ENCODE measurements around the gene XYLT1. TPM values are rescaled to one million over a fixed set of nuclear protein-coding genes. Genes with fewer than 3 reads are reported as not detected.

The XYLT1 gene
- total RNA-seq, 1 experiment from 2014 or later, result 25.0 TPM

DNA sequence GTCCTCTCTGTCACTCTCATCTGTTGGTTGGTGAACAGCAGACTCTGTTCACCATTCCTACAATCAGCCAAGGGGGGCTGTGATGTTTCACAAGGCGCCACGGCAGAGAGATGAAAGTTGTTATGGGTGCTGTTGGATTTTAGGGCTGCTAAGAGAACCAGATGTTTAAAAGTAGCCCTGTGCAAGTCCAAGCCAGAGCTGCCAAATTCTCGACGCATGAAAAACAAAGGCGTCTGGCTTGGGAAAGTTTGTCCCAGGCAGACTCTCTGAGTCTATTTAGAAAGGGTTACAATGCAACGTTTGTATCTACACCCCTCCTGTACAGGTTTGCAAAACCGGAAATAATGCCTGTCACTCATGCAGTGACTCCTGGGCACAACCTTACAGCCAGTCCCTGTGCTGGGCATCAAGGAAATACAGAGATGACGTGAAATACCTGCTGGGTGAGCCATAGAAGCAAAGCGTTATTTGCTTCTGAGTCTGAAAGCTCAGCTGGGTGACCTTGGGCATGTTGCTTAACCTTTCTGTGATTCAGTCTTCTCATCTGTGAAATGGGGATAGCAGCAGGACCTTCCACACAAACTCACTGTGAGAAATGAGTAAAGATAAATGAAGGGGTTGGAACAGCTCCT lies 74.8 kb downstream of the XYLT1 start:
- Mint-ChIP-seq H3K36me3 (peaks cover 6% of the 10 kb centered on the region; the same call in 1 of the 2 replicates), H3K27ac (peak overlapping the region; percentile 19; the same call in 1 of the 2 replicates), H3K9me3 (peaks cover 8% of the 10 kb centered on the region; the same call in 1 of the 2 replicates), H3K4me1 (peaks cover 65% of the 10 kb centered on the region), H3K27me3 (ENCODE audit: low read depth) (no peaks in the 10 kb centered on the region), H3K4me3 (no peak overlapping the region)
- TF ChIP-seq, protein P1, sequence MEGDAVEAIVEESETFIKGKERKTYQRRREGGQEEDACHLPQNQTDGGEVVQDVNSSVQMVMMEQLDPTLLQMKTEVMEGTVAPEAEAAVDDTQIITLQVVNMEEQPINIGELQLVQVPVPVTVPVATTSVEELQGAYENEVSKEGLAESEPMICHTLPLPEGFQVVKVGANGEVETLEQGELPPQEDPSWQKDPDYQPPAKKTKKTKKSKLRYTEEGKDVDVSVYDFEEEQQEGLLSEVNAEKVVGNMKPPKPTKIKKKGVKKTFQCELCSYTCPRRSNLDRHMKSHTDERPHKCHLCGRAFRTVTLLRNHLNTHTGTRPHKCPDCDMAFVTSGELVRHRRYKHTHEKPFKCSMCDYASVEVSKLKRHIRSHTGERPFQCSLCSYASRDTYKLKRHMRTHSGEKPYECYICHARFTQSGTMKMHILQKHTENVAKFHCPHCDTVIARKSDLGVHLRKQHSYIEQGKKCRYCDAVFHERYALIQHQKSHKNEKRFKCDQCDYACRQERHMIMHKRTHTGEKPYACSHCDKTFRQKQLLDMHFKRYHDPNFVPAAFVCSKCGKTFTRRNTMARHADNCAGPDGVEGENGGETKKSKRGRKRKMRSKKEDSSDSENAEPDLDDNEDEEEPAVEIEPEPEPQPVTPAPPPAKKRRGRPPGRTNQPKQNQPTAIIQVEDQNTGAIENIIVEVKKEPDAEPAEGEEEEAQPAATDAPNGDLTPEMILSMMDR (IDR thresholded peaks at IDR 0.05), result no peak
- TF ChIP-seq, protein P2, sequence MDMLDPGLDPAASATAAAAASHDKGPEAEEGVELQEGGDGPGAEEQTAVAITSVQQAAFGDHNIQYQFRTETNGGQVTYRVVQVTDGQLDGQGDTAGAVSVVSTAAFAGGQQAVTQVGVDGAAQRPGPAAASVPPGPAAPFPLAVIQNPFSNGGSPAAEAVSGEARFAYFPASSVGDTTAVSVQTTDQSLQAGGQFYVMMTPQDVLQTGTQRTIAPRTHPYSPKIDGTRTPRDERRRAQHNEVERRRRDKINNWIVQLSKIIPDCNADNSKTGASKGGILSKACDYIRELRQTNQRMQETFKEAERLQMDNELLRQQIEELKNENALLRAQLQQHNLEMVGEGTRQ (CRISPR knock-in tag; IDR thresholded peaks at IDR 0.05), result no peak
- TF ChIP-seq ETV6 (CRISPR knock-in tag; IDR thresholded peaks at IDR 0.05), result no peak
- TF ChIP-seq ESRRA (CRISPR knock-in tag; IDR thresholded peaks at IDR 0.05; ENCODE audit: borderline replicate concordance), result no peak
- TF ChIP-seq RELA (CRISPR knock-in tag; IDR thresholded peaks at IDR 0.05; ENCODE audit: borderline replicate concordance), result no peak
- no peak for TF ChIP-seq ZNF317 (CRISPR knock-in tag; IDR thresholded peaks at IDR 0.05; ENCODE audit: borderline replicate concordance, low read depth)
- no peak for TF ChIP-seq RORB (CRISPR knock-in tag; IDR thresholded peaks at IDR 0.05)
- TF ChIP-seq JAZF1 (CRISPR knock-in tag; IDR thresholded peaks at IDR 0.05), result no peak
- no peak for TF ChIP-seq EMX1 (CRISPR knock-in tag; IDR thresholded peaks at IDR 0.05)
- no peak for TF ChIP-seq ZNF423 (CRISPR knock-in tag; IDR thresholded peaks at IDR 0.05)
- TF ChIP-seq TCF7 (CRISPR knock-in tag; IDR thresholded peaks at IDR 0.05; ENCODE audit: low read depth), result no peak
- TF ChIP-seq FOXP1 (CRISPR knock-in tag; IDR thresholded peaks at IDR 0.05; ENCODE audit: borderline replicate concordance), result no peak
- TF ChIP-seq ATF1 (CRISPR knock-in tag; IDR thresholded peaks at IDR 0.05), result no peak
- no peak for TF ChIP-seq FOXP4 (CRISPR knock-in tag; IDR thresholded peaks at IDR 0.05)
- no peak for TF ChIP-seq SMAD3 (CRISPR knock-in tag; IDR thresholded peaks at IDR 0.05; ENCODE audit: borderline replicate concordance)
- no peak for TF ChIP-seq GABPB1 (CRISPR knock-in tag; IDR thresholded peaks at IDR 0.05)
- TF ChIP-seq GTF2I (CRISPR knock-in tag; conservative IDR thresholded peaks at IDR 0.05), result no peak
- TF ChIP-seq CBFB (CRISPR knock-in tag; IDR thresholded peaks at IDR 0.05; ENCODE audit: low read depth), result no peak
- no peak for TF ChIP-seq MXD4 (CRISPR knock-in tag; IDR thresholded peaks at IDR 0.05; ENCODE audit: borderline replicate concordance)
- ChIA-PET POLR2A (no interaction called here), CTCF (interaction anchor here (1.0 kb wide), 1 partner anchor 10 kb away, joined by 3 read pairs; no protein-coding TSS in a partner anchor)
- ATAC-seq (no peak), DNase-seq (ENCODE audit: low spot score) (no peak)

- Mint-ChIP-seq H3K4me3 (peak overlapping the region; percentile 3; the same call in 1 of the 2 replicates), H3K4me1 (peaks cover 82% of the 10 kb centered on the region), H3K27ac (peak overlapping the region; percentile 87), H3K27me3 (ENCODE audit: low read depth) (no peaks in the 10 kb centered on the region), H3K36me3 (peaks cover 6% of the 10 kb centered on the region; the same call in 1 of the 2 replicates), H3K9me3 (peaks cover 8% of the 10 kb centered on the region; the same call in 1 of the 2 replicates)
- ChIA-PET POLR2A (no interaction called here), CTCF (interaction anchor here (1.0 kb wide), 1 partner anchor 14 kb away, joined by 3 read pairs; no protein-coding TSS in a partner anchor)
- no peak for DNase-seq (ENCODE audit: low spot score)
- TF ChIP-seq ETV6 (CRISPR knock-in tag; IDR thresholded peaks at IDR 0.05), result peak; percentile 20; the same call in 1 of the 2 replicates
- TF ChIP-seq, protein P3, sequence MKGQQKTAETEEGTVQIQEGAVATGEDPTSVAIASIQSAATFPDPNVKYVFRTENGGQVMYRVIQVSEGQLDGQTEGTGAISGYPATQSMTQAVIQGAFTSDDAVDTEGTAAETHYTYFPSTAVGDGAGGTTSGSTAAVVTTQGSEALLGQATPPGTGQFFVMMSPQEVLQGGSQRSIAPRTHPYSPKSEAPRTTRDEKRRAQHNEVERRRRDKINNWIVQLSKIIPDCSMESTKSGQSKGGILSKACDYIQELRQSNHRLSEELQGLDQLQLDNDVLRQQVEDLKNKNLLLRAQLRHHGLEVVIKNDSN (CRISPR knock-in tag; IDR thresholded peaks at IDR 0.05), result no peak
- TF ChIP-seq NR2C2 (CRISPR knock-in tag; IDR thresholded peaks at IDR 0.05), result no peak
- no peak for TF ChIP-seq FOXJ3 (CRISPR knock-in tag; IDR thresholded peaks at IDR 0.05; ENCODE audit: borderline replicate concordance)
- peak; percentile 63 for ATAC-seq
Observed at GRCh38 chr16:17392857-17393692, 77.7 kb downstream of the XYLT1 start.
